Suprapubic skin (tissue), 4 donors: ENCODE measurements around the gene SCFD2.

Experiments used
- POLR2A ChIP-seq, 2 donors: fragments of 450-650 bp; IDR thresholded peaks; one replicate each; pipeline ENCODE4 v1.6.1; 2017; ENCODE audit warnings: antibody characterized with exemption in 2 of 2, mild to moderate bottlenecking in 2 of 2, moderate library complexity in 2 of 2
- POLR2AphosphoS5 ChIP-seq, 3 donors: sonication (generic); formaldehyde crosslinking; IDR thresholded peaks; one replicate each; pipeline ENCODE4 v1.6.1; 2017; ENCODE audit warnings: antibody characterized with exemption in 3 of 3

DNA sequence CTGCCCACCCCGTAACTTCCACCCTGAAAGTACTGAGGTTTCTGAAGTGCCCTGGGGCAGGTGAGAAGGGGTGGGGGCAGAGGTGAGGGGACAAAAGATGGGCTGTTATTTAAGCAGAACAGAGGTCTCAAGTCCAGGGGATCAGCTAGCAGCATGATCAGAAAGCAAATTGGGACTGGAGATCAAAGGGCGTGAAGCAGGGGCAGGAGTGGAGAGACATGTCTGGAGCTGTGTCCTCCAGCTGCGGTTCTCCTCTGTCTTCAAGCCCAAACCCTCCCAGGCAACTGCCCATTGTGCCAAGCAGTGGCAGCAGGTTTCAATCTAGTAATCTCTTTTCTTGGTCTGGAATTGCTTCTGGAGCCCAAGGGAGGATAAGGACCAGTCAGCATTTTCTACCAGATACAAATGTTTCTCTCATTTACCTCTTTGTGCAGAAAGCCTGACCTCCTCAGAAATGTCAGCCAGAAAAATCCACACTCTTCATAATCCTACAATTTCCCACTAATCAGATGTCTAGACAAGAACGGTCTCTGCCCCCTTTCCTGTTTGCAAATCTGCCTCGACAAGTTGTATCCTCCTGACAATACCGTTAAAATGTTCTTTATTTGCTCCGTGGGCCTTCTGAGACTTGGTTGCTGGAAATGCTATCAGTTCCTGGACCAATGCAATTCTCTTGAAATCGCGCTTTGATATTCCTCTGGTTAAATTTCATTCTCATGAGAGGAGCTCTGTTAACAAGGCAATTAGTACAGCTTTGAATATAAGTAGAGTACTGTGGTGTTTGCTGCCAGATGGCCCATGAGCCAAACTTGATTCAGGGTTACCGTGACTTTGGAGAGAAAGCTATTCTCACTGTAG is 526.9 kb downstream of the SCFD2 start:
- TF ChIP-seq POLR2A (IDR thresholded peaks at IDR 0.05) = no peak
- TF ChIP-seq POLR2AphosphoS5 (IDR thresholded peaks at IDR 0.05) = no peak
